Measurements from ENCODE around the gene STC2.

The STC2 gene

GRCh38 chr5:173328844-173329490 lies 753 bp upstream of the STC2 start:
- DNase-seq (ENCODE audit: low spot score): peak; percentile 46

- DNase-seq (ENCODE audit: low spot score): peak; percentile 36
These were observed 898 bp downstream of the STC2 start for GRCh38 chr5:173327084-173327947.

GRCh38 chr5:173326501-173326960 lies 1.7 kb downstream of the STC2 start:
- DNase-seq (ENCODE audit: low spot score): peak; percentile 48

GRCh38 chr5:173325091-173325698 lies 3.0 kb downstream of the STC2 start:
- DNase-seq (ENCODE audit: low spot score): no peak

GRCh38 chr5:173324115-173325001 lies 3.9 kb downstream of the STC2 start:
- DNase-seq (ENCODE audit: low spot score): peak; percentile 72

GRCh38 chr5:173323799-173324114 lies 4.5 kb downstream of the STC2 start:
- DNase-seq (ENCODE audit: low spot score): no peak

GRCh38 chr5:173323106-173323798 lies 5.0 kb downstream of the STC2 start:
- no peak for DNase-seq (ENCODE audit: low spot score)

- DNase-seq (ENCODE audit: low spot score): no peak
These were observed 6.3 kb downstream of the STC2 start for GRCh38 chr5:173321886-173322285.

- no peak for DNase-seq (ENCODE audit: low spot score)
These were observed 8.0 kb downstream of the STC2 start for GRCh38 chr5:173320259-173320658.

- DNase-seq (ENCODE audit: low spot score): no peak
These were observed 8.6 kb downstream of the STC2 start for GRCh38 chr5:173319646-173320045.

- no peak for DNase-seq (ENCODE audit: low spot score)
These were observed 9.2 kb downstream of the STC2 start for GRCh38 chr5:173318881-173319620.

- DNase-seq (ENCODE audit: low spot score): no peak
These were observed 9.9 kb downstream of the STC2 start for GRCh38 chr5:173318330-173318729.

GRCh38 chr5:173317852-173318251 lies 10.4 kb downstream of the STC2 start:
- DNase-seq (ENCODE audit: low spot score): no peak

GRCh38 chr5:173317091-173317730 lies 11.0 kb downstream of the STC2 start:
- DNase-seq (ENCODE audit: low spot score): no peak

- no peak for DNase-seq (ENCODE audit: low spot score)
These were observed 11.7 kb downstream of the STC2 start for GRCh38 chr5:173316339-173317020.

GRCh38 chr5:173315495-173316338 lies 12.5 kb downstream of the STC2 start:
- no peak for DNase-seq (ENCODE audit: low spot score)

- no peak for DNase-seq (ENCODE audit: low spot score)
These were observed 13.9 kb downstream of the STC2 start for GRCh38 chr5:173314166-173314952.

GRCh38 chr5:173313351-173313801 lies 14.8 kb downstream of the STC2 start:
- DNase-seq (ENCODE audit: low spot score): no peak
